Smooth muscle cell (in vitro differentiated cells): ENCODE measurements around the gene DDX55. TPM values are rescaled to one million over a fixed set of nuclear protein-coding genes. Genes with fewer than 3 reads are reported as not detected.
"Not testable (repeated sequence)": the region's sequence is repeated elsewhere in the genome, so short reads cannot be mapped to it uniquely, and the experiment has no call there.

Experiments
- DNase-seq: peaks from one replicate; lab custom pipeline; 2025; ENCODE audit not compliant: unreplicated experiment; lab: John Stamatoyannopoulos, UW
- H2AFZ ChIP-seq: fragments of 200-600 bp; sonication (generic); 2 replicates; pipeline ENCODE4 v1.6.0; 2016; ENCODE audit warnings: antibody characterized with exemption, low read depth, mild to moderate bottlenecking
- H3F3A ChIP-seq: fragments of 200-600 bp; sonication (generic); 2 replicates; pipeline ENCODE4 v1.6.0; 2017; ENCODE audit warnings: antibody characterized with exemption, low read depth
- H3K27ac ChIP-seq: fragments of 200-600 bp; sonication (generic); 2 replicates; pipeline ENCODE4 v1.5.1; 2016; ENCODE audit warnings: low read depth, mild to moderate bottlenecking
- H3K27me3 ChIP-seq: fragments of 200-600 bp; sonication (generic); 2 replicates; pipeline ENCODE4 v1.6.1; 2016; ENCODE audit warnings: low read depth, mild to moderate bottlenecking
- H3K36me3 ChIP-seq: fragments of 200-600 bp; sonication (generic); 2 replicates; pipeline ENCODE4 v1.5.1; 2016; ENCODE audit warnings: low read depth
- H3K4me1 ChIP-seq: fragments of 200-600 bp; sonication (generic); 2 replicates; pipeline ENCODE4 v1.5.1; 2016; ENCODE audit warnings: low read depth
- H3K4me2 ChIP-seq: fragments of 200-600 bp; sonication (generic); 2 replicates; pipeline ENCODE4 v1.6.0; 2016; ENCODE audit warnings: mild to moderate bottlenecking
- H3K4me3 ChIP-seq: fragments of 200-600 bp; sonication (generic); 2 replicates; pipeline ENCODE4 v1.5.1; 2016; ENCODE audit warnings: mild to moderate bottlenecking
- H3K79me2 ChIP-seq: fragments of 200-600 bp; sonication (generic); 2 replicates; pipeline ENCODE4 v1.6.0; 2016; ENCODE audit warnings: low read depth, mild to moderate bottlenecking
- H3K9ac ChIP-seq: fragments of 200-600 bp; sonication (generic); 2 replicates; pipeline ENCODE4 v1.6.0; 2016; ENCODE audit warnings: low read depth
- H3K9me3 ChIP-seq: fragments of 200-600 bp; sonication (generic); replicated peaks from 2 replicates; pipeline ENCODE4 v1.5.1; 2016; ENCODE audit warnings: low read depth
- H4K20me1 ChIP-seq: fragments of 200-600 bp; sonication (generic); 2 replicates; pipeline ENCODE4 v1.6.0; 2016; ENCODE audit warnings: low read depth
- WGBS: methylation state at CpG from one replicate; pipeline ENCODE4 v1.1.7; 2016; ENCODE audit warnings: low lambda C conversion rate; 5-methylcytosine and 5-hydroxymethylcytosine counted together
- polyA plus RNA-seq: library from polyadenylated mRNA; unstranded; fragments of >200 nt; fragmentation: Nextera tagmentation; extraction: Ambion mirVana; gene quantifications from 2 replicates; pipeline ENCODE4 v1.2.1, GENCODE V29; 2016
- total RNA-seq: library from RNA; depleted of rRNA; stranded (reverse); fragments of >200 nt; gene quantifications from 2 replicates; pipeline ENCODE4 v1.2.3, GENCODE V29; 2014
- TF ChIP-seq, protein P1 (sequence below): fragments of 200-600 bp; sonication (generic); IDR thresholded peaks from 2 replicates; pipeline ENCODE4 v1.5.1; 2017; ENCODE audit warnings: borderline replicate concordance, mild to moderate bottlenecking, antibody characterized with exemption; ENCODE audit not compliant: insufficient read depth, poor library complexity, severe bottlenecking

Gene DDX55
- total and polyA plus RNA-seq, 2 experiments from 2014 or later: 14.5 to 14.7 TPM

DNA sequence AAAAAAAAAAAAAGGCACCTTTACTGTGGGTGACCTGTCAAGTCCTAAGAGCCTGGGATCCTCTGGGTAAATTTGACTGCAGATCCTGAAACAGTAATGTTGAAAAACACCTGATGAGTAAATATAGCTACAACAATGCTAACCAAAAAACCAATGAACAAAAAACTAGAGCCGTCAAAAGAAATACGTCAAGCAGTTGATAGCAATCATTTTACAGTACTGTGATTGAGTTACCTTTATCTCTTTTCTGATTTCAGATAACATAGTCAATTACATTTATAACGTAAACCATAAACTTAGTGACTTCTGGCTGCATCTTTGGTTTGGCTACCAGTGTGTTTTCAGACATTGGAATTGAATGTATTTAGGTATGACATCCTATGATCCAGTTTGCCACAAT is 23.7 kb upstream of the DDX55 start:
- Histone ChIP-seq H3K9me3 (no peaks in the 10 kb centered on the region), H3K36me3 (no peaks in the 10 kb centered on the region), H3K4me1 (peaks cover 4% of the 10 kb centered on the region), H2AFZ (no peak overlapping the region), H3K9ac (no peak overlapping the region), H3F3A (no peaks in the 10 kb centered on the region), H4K20me1 (peaks cover 3% of the 10 kb centered on the region), H3K4me3 (no peak overlapping the region), H3K4me2 (no peak overlapping the region), H3K27ac (no peak overlapping the region), H3K27me3 (no peaks in the 10 kb centered on the region), H3K79me2 (peaks cover 20% of the 10 kb centered on the region)
- TF ChIP-seq, protein P1, sequence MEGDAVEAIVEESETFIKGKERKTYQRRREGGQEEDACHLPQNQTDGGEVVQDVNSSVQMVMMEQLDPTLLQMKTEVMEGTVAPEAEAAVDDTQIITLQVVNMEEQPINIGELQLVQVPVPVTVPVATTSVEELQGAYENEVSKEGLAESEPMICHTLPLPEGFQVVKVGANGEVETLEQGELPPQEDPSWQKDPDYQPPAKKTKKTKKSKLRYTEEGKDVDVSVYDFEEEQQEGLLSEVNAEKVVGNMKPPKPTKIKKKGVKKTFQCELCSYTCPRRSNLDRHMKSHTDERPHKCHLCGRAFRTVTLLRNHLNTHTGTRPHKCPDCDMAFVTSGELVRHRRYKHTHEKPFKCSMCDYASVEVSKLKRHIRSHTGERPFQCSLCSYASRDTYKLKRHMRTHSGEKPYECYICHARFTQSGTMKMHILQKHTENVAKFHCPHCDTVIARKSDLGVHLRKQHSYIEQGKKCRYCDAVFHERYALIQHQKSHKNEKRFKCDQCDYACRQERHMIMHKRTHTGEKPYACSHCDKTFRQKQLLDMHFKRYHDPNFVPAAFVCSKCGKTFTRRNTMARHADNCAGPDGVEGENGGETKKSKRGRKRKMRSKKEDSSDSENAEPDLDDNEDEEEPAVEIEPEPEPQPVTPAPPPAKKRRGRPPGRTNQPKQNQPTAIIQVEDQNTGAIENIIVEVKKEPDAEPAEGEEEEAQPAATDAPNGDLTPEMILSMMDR: no peak
- no peak for DNase-seq
- 91% methylated on average over 3 of the region's 3 CpGs for WGBS

DNA sequence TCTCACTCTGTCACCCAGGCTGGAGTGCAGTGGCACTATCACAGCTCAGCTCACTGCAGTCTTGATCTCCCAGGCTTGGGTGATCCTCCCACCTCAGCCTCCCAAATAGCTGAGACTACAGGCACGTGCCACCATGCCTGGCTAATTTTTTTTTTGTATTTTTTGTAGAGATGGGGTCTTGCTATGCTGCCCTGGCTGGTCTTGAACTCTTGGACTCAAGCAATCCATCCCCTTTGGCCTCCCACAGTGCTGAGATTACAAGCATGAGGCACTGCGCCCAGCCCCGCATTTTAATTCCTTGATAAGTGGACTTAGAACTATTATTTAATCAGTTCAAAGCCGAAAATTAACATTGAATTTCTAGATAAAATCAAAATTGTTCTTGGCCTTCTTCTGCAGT is 23.1 kb upstream of the DDX55 start:
- H3K9ac ChIP-seq, H4K20me1 ChIP-seq, H3K36me3 ChIP-seq, DNase-seq, H2AFZ ChIP-seq, H3K4me2 ChIP-seq, H3K9me3 ChIP-seq, H3K27ac ChIP-seq, H3K27me3 ChIP-seq, H3K4me1 ChIP-seq, H3F3A ChIP-seq, H3K4me3 ChIP-seq: not testable (repeated sequence)
- peaks cover 23% of the 10 kb centered on the region for H3K79me2 ChIP-seq
- 95% methylated on average over 4 of the region's 4 CpGs for WGBS

DNA sequence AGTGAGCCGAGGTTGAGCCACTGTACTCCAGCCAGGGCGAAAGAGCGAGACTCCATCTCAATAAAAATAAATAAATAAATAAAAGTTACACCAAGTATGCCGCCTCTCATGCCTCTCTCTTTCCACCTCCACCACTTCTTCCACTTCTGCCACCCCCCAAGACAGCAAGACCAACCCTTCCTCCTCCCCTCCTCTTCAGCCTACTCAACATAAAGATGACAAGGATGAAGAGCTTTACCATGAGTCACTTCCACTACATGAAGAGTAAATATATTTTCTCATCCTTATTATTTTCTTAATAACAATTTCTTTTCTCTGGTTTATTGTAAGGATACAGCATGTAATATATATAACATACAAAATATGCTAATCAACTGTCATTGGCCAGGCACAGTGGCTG is 21.1 kb upstream of the DDX55 start:
- TF ChIP-seq, protein P1: no peak
- Histone ChIP-seq H3K9me3 (no peaks in the 10 kb centered on the region), H3K36me3 (no peaks in the 10 kb centered on the region), H3K4me1 (peaks cover 11% of the 10 kb centered on the region), H4K20me1 (peaks cover 13% of the 10 kb centered on the region), H3K4me2 (no peak overlapping the region), H3K9ac (no peak overlapping the region), H2AFZ (no peak overlapping the region), H3F3A (no peaks in the 10 kb centered on the region), H3K79me2 (peaks cover 36% of the 10 kb centered on the region), H3K27ac (no peak overlapping the region), H3K4me3 (no peak overlapping the region), H3K27me3 (no peaks in the 10 kb centered on the region)
- DNase-seq: no peak
- 95% methylated on average over 4 of the region's 4 CpGs for WGBS

DNA sequence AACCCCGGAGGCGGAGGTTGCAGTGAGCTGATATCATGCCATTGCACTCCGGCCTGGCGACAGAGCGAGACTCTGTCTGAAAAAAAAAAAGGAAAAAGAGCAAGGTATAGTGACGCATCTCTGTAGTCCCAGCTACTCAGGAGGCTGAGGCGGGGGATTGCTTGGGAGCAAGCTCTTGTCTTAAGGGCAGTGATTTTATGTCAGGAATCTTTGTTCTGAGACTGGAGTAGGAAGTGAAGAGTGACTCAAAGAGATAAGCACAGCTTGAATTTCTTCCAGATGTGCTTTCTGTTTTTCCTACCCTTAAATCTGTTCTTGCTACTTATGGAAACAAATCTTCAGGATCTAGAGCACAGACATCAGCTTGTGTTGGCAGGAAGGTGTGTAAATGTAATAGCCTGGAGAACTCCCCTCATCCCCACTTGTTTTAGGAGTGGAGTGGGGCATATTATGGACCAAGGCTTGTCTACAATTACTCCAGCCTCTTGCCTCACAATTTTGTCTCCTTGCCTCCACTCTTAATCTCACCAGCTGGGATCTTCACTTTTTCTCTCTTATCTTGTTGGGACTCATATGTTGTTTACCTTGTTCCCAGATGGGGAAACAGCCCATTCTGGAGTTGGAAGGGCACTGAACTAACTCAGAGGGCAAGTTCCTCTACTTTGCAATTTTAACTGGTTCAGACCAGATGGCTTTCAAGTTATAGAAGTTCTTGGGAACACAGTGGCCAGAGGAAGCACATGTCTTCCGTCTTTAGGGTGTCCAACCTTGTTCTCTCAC is 10.0 kb upstream of the DDX55 start:
- no peak for DNase-seq
- Histone ChIP-seq H3K27ac (peak overlapping the region; percentile 65), H3K4me2 (peak overlapping the region; percentile 66), H3K4me3 (no peak overlapping the region), H3K9me3 (no peaks in the 10 kb centered on the region), H3K4me1 (peaks cover 10% of the 10 kb centered on the region), H2AFZ (no peak overlapping the region), H3K36me3 (peaks cover 29% of the 10 kb centered on the region), H3K79me2 (peaks cover 100% of the 10 kb centered on the region), H3K9ac (no peak overlapping the region), H3K27me3 (no peaks in the 10 kb centered on the region), H4K20me1 (peaks cover 100% of the 10 kb centered on the region), H3F3A (peaks cover 42% of the 10 kb centered on the region)
- TF ChIP-seq, protein P1: no peak
- WGBS: 42% methylated on average over 8 of the region's 8 CpGs
